HFF-Myc (cell line): Measurements from ENCODE around the gene SPATA16.

Experiments used
- DNase-seq: peaks from one replicate; pipeline ENCODE4 v3.0.0-alpha.2; 2011; ENCODE audit warnings: low read depth; ENCODE audit errors: extremely low read depth
- H3K4me3 ChIP-seq: replicated peaks from 2 replicates; pipeline ENCODE4 v1.5.1; 2011; ENCODE audit warnings: low read depth, mild to moderate bottlenecking, control low read depth, low read length
- TF ChIP-seq, protein P1 (sequence below): IDR thresholded peaks from 2 replicates; pipeline ENCODE4 v1.5.1; 2012; ENCODE audit warnings: mild to moderate bottlenecking, low read depth, low read length, control low read depth; ENCODE audit errors: missing control alignments

SPATA16 gene

DNA sequence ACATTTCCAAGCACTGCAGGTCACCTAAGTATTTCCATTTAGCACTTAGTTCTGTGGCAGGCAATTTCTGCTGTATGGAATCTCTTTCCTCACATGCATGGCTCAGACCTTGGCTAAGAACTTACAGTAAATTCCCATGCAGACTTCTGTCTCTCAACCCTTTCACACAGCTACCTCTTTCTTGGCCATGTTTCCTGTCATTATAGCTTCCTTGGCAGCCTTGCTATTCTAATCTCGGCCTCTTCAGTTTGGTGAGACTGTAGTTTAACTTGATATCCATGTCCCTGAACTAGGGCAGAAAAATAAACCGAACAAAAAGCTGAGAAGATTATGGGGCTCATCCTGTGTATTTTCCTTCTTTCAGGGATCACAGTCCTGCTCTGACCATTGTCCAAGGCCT, 96.0 kb downstream of the SPATA16 start:
- TF ChIP-seq, protein P1, sequence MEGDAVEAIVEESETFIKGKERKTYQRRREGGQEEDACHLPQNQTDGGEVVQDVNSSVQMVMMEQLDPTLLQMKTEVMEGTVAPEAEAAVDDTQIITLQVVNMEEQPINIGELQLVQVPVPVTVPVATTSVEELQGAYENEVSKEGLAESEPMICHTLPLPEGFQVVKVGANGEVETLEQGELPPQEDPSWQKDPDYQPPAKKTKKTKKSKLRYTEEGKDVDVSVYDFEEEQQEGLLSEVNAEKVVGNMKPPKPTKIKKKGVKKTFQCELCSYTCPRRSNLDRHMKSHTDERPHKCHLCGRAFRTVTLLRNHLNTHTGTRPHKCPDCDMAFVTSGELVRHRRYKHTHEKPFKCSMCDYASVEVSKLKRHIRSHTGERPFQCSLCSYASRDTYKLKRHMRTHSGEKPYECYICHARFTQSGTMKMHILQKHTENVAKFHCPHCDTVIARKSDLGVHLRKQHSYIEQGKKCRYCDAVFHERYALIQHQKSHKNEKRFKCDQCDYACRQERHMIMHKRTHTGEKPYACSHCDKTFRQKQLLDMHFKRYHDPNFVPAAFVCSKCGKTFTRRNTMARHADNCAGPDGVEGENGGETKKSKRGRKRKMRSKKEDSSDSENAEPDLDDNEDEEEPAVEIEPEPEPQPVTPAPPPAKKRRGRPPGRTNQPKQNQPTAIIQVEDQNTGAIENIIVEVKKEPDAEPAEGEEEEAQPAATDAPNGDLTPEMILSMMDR = no peak
- DNase-seq = no peak
- H3K4me3 ChIP-seq = no peak overlapping the region

DNA sequence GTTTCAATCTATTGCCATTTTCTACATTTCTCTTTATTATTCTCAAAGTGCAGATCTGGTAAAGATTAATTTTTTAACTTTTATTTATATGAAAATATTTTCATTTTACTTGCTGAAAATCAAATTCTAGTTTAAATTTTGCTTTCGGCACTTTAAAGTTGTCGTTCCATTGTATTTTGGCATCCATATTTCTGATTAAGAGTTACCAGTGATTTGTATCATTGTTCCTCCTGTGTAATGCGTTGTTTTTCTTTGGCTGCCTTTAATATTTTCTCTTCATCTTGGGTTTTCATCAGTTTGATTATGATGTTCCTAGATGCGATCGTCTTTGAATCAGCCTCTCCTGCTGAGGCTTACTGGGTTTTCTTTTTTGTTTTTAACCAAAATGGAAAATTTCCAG, 97.3 kb downstream of the SPATA16 start:
- TF ChIP-seq, protein P1 = no peak
- no peak overlapping the region for H3K4me3 ChIP-seq
- no peak for DNase-seq

DNA sequence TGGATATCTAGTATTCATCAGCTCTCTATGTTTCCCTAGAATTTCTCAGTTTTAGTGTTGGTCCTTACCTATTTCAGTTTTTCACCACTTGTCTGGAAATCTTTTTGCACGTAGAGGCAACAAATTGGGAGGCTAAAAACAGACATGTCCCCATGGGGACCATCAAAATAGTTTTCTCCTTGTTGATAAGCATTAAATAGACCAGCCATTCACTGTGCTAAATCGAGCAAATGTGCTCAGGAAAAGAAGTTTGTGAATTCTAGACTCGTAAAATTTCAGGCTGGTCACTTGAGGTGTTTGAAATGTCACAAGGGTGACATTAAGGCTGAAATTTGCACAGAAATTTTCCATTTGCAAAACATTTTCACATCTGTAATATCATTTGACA, 102.6 kb downstream of the SPATA16 start:
- TF ChIP-seq, protein P1 = no peak
- no peak overlapping the region for H3K4me3 ChIP-seq
- no peak for DNase-seq

DNA sequence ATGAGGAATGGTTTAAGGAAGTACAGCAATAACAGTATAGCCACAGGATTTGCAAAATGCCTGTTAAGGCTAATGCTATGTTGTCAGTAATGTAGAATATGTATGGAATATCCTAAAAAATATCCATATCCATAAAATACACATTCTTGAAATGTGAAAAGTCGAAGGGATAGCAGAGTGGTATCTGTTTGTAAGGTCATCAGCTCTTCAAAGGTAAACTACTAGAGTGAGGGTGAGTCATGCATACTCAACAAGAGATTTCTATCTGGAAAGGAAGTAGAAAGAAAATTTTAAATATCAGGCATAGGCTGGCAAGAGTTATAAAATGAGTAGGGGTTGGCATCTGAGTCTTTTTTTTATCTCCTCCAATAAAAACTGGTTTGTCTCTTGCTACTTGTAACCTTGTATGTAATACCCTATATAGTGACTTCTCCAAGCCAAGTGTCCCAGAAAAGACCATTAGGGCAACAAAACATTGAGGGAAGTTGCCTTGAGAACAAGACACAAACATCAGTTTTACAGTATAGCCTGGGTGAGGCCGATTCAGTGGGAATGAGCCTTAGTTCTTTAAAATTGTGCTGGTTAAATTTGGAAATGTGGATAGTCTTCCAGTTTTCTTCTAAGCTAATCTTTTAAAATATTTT, 103.1 kb downstream of the SPATA16 start:
- no peak for DNase-seq
- TF ChIP-seq, protein P1 = no peak
- no peak overlapping the region for H3K4me3 ChIP-seq

DNA sequence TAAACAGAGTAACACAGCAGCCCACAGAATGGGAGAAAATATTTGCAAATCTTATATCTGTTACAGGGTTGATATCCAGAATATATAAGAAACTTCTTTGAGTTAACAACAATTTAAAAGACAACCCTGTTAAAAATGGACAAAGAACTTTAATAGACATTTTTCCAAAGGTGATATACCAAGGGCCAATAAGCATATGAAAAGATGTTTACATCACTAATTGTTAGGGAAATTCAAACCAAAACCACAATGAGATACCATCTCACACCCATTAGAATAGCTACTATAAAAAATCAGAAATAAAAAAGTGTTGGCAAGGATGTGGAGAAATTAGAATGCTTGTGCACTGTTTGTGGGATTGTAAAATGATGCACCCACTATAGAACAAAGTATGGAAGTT, 110.8 kb downstream of the SPATA16 start:
- no peak overlapping the region for H3K4me3 ChIP-seq
- TF ChIP-seq, protein P1 = no peak
- no peak for DNase-seq

DNA sequence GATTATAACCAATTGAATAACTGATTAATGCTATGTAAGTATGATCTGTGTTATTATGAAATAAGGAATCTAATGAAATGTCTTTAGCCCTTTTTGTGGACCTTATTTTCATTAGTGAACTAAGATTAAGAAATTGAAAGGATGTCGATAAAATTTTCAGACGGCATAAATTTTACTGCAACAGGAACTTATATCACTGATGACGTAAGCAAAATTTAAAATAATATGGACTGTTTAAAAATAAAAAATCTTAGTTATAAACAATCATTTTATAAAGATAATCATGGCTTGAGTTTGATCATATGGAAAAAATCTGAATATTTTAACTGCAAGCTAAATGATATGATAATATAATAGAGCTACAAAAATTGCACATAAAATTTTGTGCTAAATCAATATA, 112.7 kb downstream of the SPATA16 start:
- H3K4me3 ChIP-seq = no peak overlapping the region
- TF ChIP-seq, protein P1 = no peak
- no peak for DNase-seq

DNA sequence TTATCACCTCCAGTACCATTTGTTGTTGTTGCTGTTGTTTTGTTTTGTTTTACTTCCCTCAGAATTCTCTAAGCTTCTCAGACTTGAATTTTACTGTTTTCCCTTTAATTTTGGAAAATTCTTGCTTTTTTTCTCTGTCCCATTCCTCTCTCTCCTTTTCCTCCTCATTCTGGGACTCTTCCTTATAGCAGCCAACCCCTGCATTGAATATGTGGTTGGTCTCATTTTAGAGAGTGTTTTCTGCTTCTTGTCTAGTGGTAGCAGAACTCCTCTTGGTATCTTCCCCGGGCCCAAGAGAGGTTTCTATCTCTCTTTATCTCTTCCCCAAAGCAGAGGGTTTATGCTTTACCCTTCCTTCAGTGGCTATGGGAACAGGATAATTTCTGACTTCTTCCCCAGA, 113.6 kb downstream of the SPATA16 start:
- no peak overlapping the region for H3K4me3 ChIP-seq
- DNase-seq = no peak
- TF ChIP-seq, protein P1 = no peak
